ENCODE data around the gene L3MBTL2. TPM values are rescaled to one million over a fixed set of nuclear protein-coding genes. Genes with fewer than 3 reads are reported as not detected.

The L3MBTL2 gene
- total RNA-seq, 6 experiments from 2014 or later, result 21.1 to 27.4 (median 25.2) TPM

- DNase-seq, result no peak
- H3K27ac Mint-ChIP-seq, result no peak overlapping the region
- TF ChIP-seq CTCF (IDR thresholded peaks at IDR 0.05), result no peak
- no peaks in the 10 kb centered on the region for H3K9me3 Mint-ChIP-seq
- H3K27me3 Mint-ChIP-seq (ENCODE audit: insufficient read depth), result peaks cover 13% of the 10 kb centered on the region
- peaks cover 8% of the 10 kb centered on the region for H3K36me3 Mint-ChIP-seq (ENCODE audit: low read depth)
- H3K4me3 Mint-ChIP-seq, result peak overlapping the region; percentile 39; the same call in 1 of the 2 replicates
- peaks cover 12% of the 10 kb centered on the region for H3K4me1 Mint-ChIP-seq (ENCODE audit: low read depth)
Measured at GRCh38 chr22:41238570-41239442, 33.7 kb downstream of the L3MBTL2 start.

- Mint-ChIP-seq H3K27ac (no peak overlapping the region), H3K4me3 (no peak overlapping the region), H3K27me3 (ENCODE audit: insufficient read depth) (peaks cover 16% of the 10 kb centered on the region), H3K4me1 (ENCODE audit: low read depth) (peaks cover 12% of the 10 kb centered on the region), H3K9me3 (no peaks in the 10 kb centered on the region), H3K36me3 (ENCODE audit: low read depth) (peaks cover 15% of the 10 kb centered on the region)
- no peak for TF ChIP-seq CTCF (IDR thresholded peaks at IDR 0.05)
- no peak for DNase-seq
Measured at GRCh38 chr22:41239443-41240128, 34.5 kb downstream of the L3MBTL2 start.

- peaks cover 16% of the 10 kb centered on the region for H3K27me3 Mint-ChIP-seq (ENCODE audit: insufficient read depth)
- no peak for TF ChIP-seq CTCF (IDR thresholded peaks at IDR 0.05)
- no peak within 1 kb of the TSS for H3K4me3 Mint-ChIP-seq
Measured at GRCh38 chr22:41240377-41241132, 35.4 kb downstream of the L3MBTL2 start, which contains the start of gene CHADL. Gene CHADL, minus strand, starts transcription at chr22:41240931. Its CDS starts 50 bp downstream, at chr22:41240881.

DNA sequence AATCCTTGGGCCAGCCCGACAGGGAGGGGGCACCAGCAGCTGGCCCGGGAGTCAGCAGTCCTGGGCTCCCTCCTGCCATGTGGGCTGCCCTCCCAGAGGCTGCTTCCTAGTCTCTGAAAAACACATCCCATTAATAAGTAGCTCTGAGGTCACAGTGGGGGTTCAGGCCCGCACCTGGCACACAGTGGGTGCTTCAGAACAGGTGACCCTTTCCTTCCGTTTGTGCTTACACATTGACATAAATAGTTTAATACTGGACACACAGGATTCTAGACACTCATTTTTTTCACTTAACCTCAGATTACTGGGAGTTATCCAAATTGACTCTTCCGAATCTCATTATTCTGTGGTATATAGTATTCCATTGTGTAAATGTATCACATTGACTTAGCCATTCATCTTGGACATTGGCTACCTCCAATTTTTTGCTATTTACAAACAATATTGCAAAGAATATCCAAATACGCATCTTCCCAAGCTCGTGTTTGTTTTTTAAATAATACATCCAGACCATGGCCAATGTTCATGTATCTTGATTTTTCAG, 36.1 kb downstream of the L3MBTL2 start:
- peaks cover 12% of the 10 kb centered on the region for H3K4me1 Mint-ChIP-seq (ENCODE audit: low read depth)
- peaks cover 15% of the 10 kb centered on the region for H3K36me3 Mint-ChIP-seq (ENCODE audit: low read depth)
- no peak overlapping the region for H3K4me3 Mint-ChIP-seq
- no peak for TF ChIP-seq CTCF (IDR thresholded peaks at IDR 0.05)
- peaks cover 16% of the 10 kb centered on the region for H3K27me3 Mint-ChIP-seq (ENCODE audit: insufficient read depth)
- H3K9me3 Mint-ChIP-seq, result no peaks in the 10 kb centered on the region
- H3K27ac Mint-ChIP-seq, result no peak overlapping the region
- no peak for DNase-seq

More at GRCh38 chr22:41240377-41241132, 35.4 kb downstream of the L3MBTL2 start, which contains the start of gene CHADL:
- H3K27ac Mint-ChIP-seq, result no peak within 1 kb of the TSS
- no peaks in the 10 kb centered on the region for H3K9me3 Mint-ChIP-seq
- H3K36me3 Mint-ChIP-seq (ENCODE audit: low read depth), result peaks cover 15% of the 10 kb centered on the region
- H3K4me1 Mint-ChIP-seq (ENCODE audit: low read depth), result peaks cover 12% of the 10 kb centered on the region
- DNase-seq, result no peak

Measured in HFFc6 (cell line).